NCI-H2196 treated with DMSO at 0.1 percent for 48 hours (cell line): Measurements from ENCODE around the gene FBXL14.
"Not testable (repeated sequence)": the region's sequence is repeated elsewhere in the genome, so short reads cannot be mapped to it uniquely, and the experiment has no call there.

Experiments used
- DNase-seq: peaks from one replicate; lab custom pipeline; 2025; ENCODE audit not compliant: unreplicated experiment; lab: John Stamatoyannopoulos, UW

The FBXL14 gene

GRCh38 chr12:1620092-1620491 lies 25.7 kb upstream of the FBXL14 start:
- DNase-seq = no peak

GRCh38 chr12:1619587-1619986 lies 25.2 kb upstream of the FBXL14 start:
- DNase-seq = no peak

GRCh38 chr12:1619159-1619558 lies 24.8 kb upstream of the FBXL14 start:
- DNase-seq = no peak

GRCh38 chr12:1618489-1618888 lies 24.1 kb upstream of the FBXL14 start:
- DNase-seq = no peak

GRCh38 chr12:1616233-1617066 lies 22.1 kb upstream of the FBXL14 start:
- no peak for DNase-seq

GRCh38 chr12:1614360-1614759 lies 20.0 kb upstream of the FBXL14 start:
- no peak for DNase-seq

GRCh38 chr12:1613860-1614259 lies 19.5 kb upstream of the FBXL14 start:
- DNase-seq = no peak

GRCh38 chr12:1611803-1612572 lies 17.6 kb upstream of the FBXL14 start:
- DNase-seq = no peak

- DNase-seq = no peak
These were observed 15.8 kb upstream of the FBXL14 start for GRCh38 chr12:1610072-1610643.

- DNase-seq = no peak
These were observed 14.3 kb upstream of the FBXL14 start for GRCh38 chr12:1608713-1609119.

- no peak for DNase-seq
These were observed 13.7 kb upstream of the FBXL14 start for GRCh38 chr12:1607940-1608712.

- peak; percentile 6 for DNase-seq
These were observed 11.7 kb upstream of the FBXL14 start for GRCh38 chr12:1606021-1606622.

GRCh38 chr12:1605129-1606020 lies 11.0 kb upstream of the FBXL14 start:
- DNase-seq = peak; percentile 9

GRCh38 chr12:1604464-1604863 lies 10.1 kb upstream of the FBXL14 start:
- no peak for DNase-seq

- DNase-seq = no peak
These were observed 9.1 kb upstream of the FBXL14 start for GRCh38 chr12:1603269-1603993.

- DNase-seq = not testable (repeated sequence)
These were observed 8.3 kb upstream of the FBXL14 start for GRCh38 chr12:1602706-1603105.

- no peak for DNase-seq
These were observed 4.4 kb upstream of the FBXL14 start for GRCh38 chr12:1598757-1599156.

GRCh38 chr12:1595690-1596347 lies 1.4 kb upstream of the FBXL14 start:
- no peak for DNase-seq
